Bronchial smooth muscle cell (primary cell): ENCODE measurements around the gene CCNB3. TPM values are rescaled to one million over a fixed set of nuclear protein-coding genes. Genes with fewer than 3 reads are reported as not detected.

Experiments used
- total RNA-seq: library from RNA; depleted of rRNA; stranded (reverse); fragments of >200 nt; gene quantifications from 2 replicates; pipeline ENCODE4 v1.2.1, GENCODE V29; 2014

CCNB3 gene
- 0.63 TPM in 1 of 2 replicates, not detected in the other for total RNA-seq

GRCh38 chrX:50204364-50204899 lies at the start of gene CCNB3:
Gene CCNB3 (plus strand): TSS chrX:50204765. CDS start chrX:50285164, 80,399 bp downstream.

GRCh38 chrX:50200907-50201306 lies 3.7 kb upstream of the CCNB3 start, which contains the start of gene AKAP4:
Gene AKAP4 (minus strand): TSS chrX:50201007. CDS start chrX:50200889, 118 bp downstream.

Other genes starting within 250 kb of the CCNB3 start
- gene AKAP4, start 3.8 kb upstream of the CCNB3 start, total RNA-seq, result not detected in 2 replicates